Vagina (tissue), 2 donors: ENCODE results near the gene ADNP2. TPM values are rescaled to one million over a fixed set of nuclear protein-coding genes. Genes with fewer than 3 reads are reported as not detected.
A peak's percentile ranks its signal among the peaks of the same experiment; 100 is the strongest.

Source experiments
- DNase-seq, 2 donors: peaks; one replicate each; pipeline ENCODE4 v3.0.0-alpha.2; 2017; ENCODE audit errors: extremely low spot score in 2 of 2
- H3K27ac ChIP-seq: fragments of 200-600 bp; sonication (generic); one replicate; pipeline ENCODE4 v1.5.1; 2019
- H3K27me3 ChIP-seq: fragments of 200-600 bp; sonication (generic); one replicate; pipeline ENCODE4 v1.5.1; 2019
- H3K36me3 ChIP-seq, 2 donors: fragments of 200-600 bp; sonication (generic); one replicate each; pipeline ENCODE4 v1.5.1; 2017 to 2019
- H3K4me1 ChIP-seq: fragments of 200-600 bp; sonication (generic); one replicate; pipeline ENCODE4 v1.5.1; 2019
- H3K4me3 ChIP-seq, 2 donors: fragments of 200-600 bp; sonication (generic); 1 replicate in 1 of 2; 2 replicates in 1 of 2; pipeline ENCODE4 v1.5.1; 2016 to 2019
- H3K9me3 ChIP-seq: fragments of 200-600 bp; sonication (generic); one replicate; pipeline ENCODE4 v1.5.1; 2019
- POLR2A ChIP-seq, 2 donors: fragments of 450-650 bp; IDR thresholded peaks; one replicate each; pipeline ENCODE4 v1.6.1; 2017; ENCODE audit warnings: antibody characterized with exemption in 2 of 2, mild to moderate bottlenecking in 2 of 2, moderate library complexity in 2 of 2
- POLR2AphosphoS5 ChIP-seq, 2 donors: sonication (generic); formaldehyde crosslinking; IDR thresholded peaks; one replicate each; pipeline ENCODE4 v1.9.0; 2017; ENCODE audit warnings: antibody characterized with exemption in 2 of 2, mild to moderate bottlenecking in 2 of 2, low read depth in 1 of 2; ENCODE audit not compliant: insufficient read depth in 1 of 2
- intact Hi-C: fragments of 100-400 bp; cut with DNase I; formaldehyde crosslinking; loops from one replicate; pipeline ENCODE4 v1.15.1; 2023
- total RNA-seq: library from RNA; depleted of rRNA; stranded (reverse); fragments of >200 nt; gene quantifications from one replicate; pipeline ENCODE4 v1.2.3, GENCODE V29; 2016
- TF ChIP-seq, protein P1 (sequence below), 3 experiments: fragments of 450-650 bp in 2 of 3; fragments of 200-600 bp in 1 of 3; sonication (generic) in 1 of 3; IDR thresholded peaks; one replicate each; pipeline ENCODE4 v1.5.1; 2017 to 2019; ENCODE audit warnings: antibody characterized with exemption in 3 of 3, mild to moderate bottlenecking in 2 of 3, moderate library complexity in 2 of 3

ADNP2 gene
- total RNA-seq, 1 donor from 2014 or later, result 21.4 TPM

DNA sequence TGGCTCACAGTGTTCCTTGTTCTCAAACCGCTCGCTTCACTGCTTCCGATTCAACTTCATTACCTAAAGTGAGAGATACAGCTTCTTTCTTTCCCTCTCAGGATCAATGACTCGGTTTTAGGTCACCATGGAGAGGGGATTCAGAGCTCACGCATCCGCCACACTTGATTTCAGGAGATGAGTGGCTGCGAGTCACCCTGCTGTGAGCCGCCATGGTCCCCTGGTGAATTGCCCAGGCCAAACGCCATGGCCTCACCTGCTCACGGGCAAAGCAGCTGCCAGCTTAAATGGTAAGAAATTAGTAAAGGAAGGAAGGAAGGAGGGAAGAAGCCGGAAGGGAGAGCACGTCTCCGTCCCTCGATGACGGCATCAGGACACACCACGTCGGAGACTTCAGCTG, 60.5 kb downstream of the ADNP2 start:
- Histone ChIP-seq H3K27ac (no peak overlapping the region), H3K9me3 (no peaks in the 10 kb centered on the region), H3K36me3 (no peaks in the 10 kb centered on the region), H3K4me1 (peaks cover 11% of the 10 kb centered on the region), H3K4me3 (no peak overlapping the region), H3K27me3 (no peaks in the 10 kb centered on the region)
- intact Hi-C loops, result no loop called here
- no peak for TF ChIP-seq POLR2AphosphoS5 (IDR thresholded peaks at IDR 0.05; ENCODE audit: insufficient read depth in 1 of 2, low read depth in 1 of 2)
- TF ChIP-seq, protein P1, sequence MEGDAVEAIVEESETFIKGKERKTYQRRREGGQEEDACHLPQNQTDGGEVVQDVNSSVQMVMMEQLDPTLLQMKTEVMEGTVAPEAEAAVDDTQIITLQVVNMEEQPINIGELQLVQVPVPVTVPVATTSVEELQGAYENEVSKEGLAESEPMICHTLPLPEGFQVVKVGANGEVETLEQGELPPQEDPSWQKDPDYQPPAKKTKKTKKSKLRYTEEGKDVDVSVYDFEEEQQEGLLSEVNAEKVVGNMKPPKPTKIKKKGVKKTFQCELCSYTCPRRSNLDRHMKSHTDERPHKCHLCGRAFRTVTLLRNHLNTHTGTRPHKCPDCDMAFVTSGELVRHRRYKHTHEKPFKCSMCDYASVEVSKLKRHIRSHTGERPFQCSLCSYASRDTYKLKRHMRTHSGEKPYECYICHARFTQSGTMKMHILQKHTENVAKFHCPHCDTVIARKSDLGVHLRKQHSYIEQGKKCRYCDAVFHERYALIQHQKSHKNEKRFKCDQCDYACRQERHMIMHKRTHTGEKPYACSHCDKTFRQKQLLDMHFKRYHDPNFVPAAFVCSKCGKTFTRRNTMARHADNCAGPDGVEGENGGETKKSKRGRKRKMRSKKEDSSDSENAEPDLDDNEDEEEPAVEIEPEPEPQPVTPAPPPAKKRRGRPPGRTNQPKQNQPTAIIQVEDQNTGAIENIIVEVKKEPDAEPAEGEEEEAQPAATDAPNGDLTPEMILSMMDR (IDR thresholded peaks at IDR 0.05), result no peak
- no peak for TF ChIP-seq POLR2A (IDR thresholded peaks at IDR 0.05)
- DNase-seq, result no peak

GRCh38 chr18:80170395-80171053, 61.5 kb downstream of the ADNP2 start:
- Histone ChIP-seq H3K27ac (no peak overlapping the region), H3K9me3 (no peaks in the 10 kb centered on the region), H3K4me1 (peaks cover 17% of the 10 kb centered on the region), H3K36me3 (no peaks in the 10 kb centered on the region), H3K4me3 (no peak overlapping the region), H3K27me3 (no peaks in the 10 kb centered on the region)
- TF ChIP-seq POLR2AphosphoS5 (IDR thresholded peaks at IDR 0.05; ENCODE audit: insufficient read depth in 1 of 2, low read depth in 1 of 2) (no peak), POLR2A (IDR thresholded peaks at IDR 0.05) (no peak)
- TF ChIP-seq, protein P1 (IDR thresholded peaks at IDR 0.05), result no peak
- intact Hi-C loops, result no loop called here
- DNase-seq, result no peak

DNA sequence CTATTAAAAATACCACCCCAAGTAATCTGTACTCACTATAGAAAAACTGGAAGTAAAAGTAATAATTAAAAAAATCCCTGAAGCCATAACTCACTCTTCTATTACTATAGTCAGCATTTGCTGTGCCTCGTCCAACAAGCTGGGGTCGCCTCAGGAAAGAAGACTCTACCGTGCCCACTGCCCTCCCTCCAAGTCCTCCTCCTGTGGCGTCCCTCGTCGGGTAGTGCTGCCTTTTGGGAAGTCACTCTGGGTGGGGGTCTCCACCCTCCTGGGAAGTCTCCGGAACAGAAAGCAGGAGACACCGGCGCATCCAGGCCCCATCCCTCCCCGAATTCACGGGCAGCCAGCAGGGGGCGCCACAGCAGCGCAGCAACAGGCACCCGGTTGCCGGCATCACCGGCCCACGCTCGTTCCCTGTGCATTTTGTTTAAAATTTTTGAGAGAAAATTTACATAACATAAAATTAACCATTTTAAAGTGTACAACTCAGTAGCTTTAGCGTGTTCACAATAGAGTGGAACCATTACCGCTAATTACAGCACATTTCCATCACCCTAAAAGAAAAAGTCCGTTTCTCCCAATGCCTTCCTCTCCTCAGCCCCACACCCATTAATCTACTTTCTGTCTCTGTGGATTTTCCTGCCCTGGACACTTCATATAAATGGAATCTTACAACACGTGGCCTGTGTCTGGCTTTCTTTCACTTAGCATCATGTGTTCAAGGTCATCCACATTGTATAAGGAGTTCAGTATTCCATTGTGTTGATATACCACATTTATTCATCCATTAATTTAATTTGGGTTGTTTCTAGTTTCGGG, 62.2 kb downstream of the ADNP2 start:
- TF ChIP-seq, protein P1 (IDR thresholded peaks at IDR 0.05), result peak; percentile 56 to 74 (median 74)
- peak in 1 of 2 donors; percentile 40 for TF ChIP-seq POLR2AphosphoS5 (IDR thresholded peaks at IDR 0.05; ENCODE audit: insufficient read depth in 1 of 2, low read depth in 1 of 2)
- TF ChIP-seq POLR2A (IDR thresholded peaks at IDR 0.05), result no peak
- Histone ChIP-seq H3K4me1 (peaks cover 24% of the 10 kb centered on the region), H3K27ac (peak overlapping the region; percentile 7), H3K27me3 (no peaks in the 10 kb centered on the region), H3K36me3 (no peaks in the 10 kb centered on the region), H3K4me3 (peak overlapping the region; percentile 16 to 18), H3K9me3 (no peaks in the 10 kb centered on the region)
- intact Hi-C loops, result no loop called here
- DNase-seq, result no peak

- intact Hi-C loops, result no loop called here
- TF ChIP-seq, protein P1 (IDR thresholded peaks at IDR 0.05), result no peak
- TF ChIP-seq POLR2AphosphoS5 (IDR thresholded peaks at IDR 0.05; ENCODE audit: insufficient read depth in 1 of 2, low read depth in 1 of 2) (no peak), POLR2A (IDR thresholded peaks at IDR 0.05) (no peak)
- peaks cover 28% of the 10 kb centered on the region for H3K4me1 ChIP-seq
- no peaks in the 10 kb centered on the region for H3K9me3 ChIP-seq
- no peak for DNase-seq
- no peaks in the 10 kb centered on the region for H3K36me3 ChIP-seq
- H3K27ac ChIP-seq, result no peak overlapping the region
- H3K4me3 ChIP-seq, result no peak overlapping the region
- no peaks in the 10 kb centered on the region for H3K27me3 ChIP-seq
Observed at GRCh38 chr18:80172056-80172455, 63.0 kb downstream of the ADNP2 start.

GRCh38 chr18:80173060-80173459, 64.0 kb downstream of the ADNP2 start:
- H3K27me3 ChIP-seq, result no peaks in the 10 kb centered on the region
- intact Hi-C loops, result no loop called here
- TF ChIP-seq, protein P1 (IDR thresholded peaks at IDR 0.05), result no peak
- TF ChIP-seq POLR2A (IDR thresholded peaks at IDR 0.05) (no peak), POLR2AphosphoS5 (IDR thresholded peaks at IDR 0.05; ENCODE audit: insufficient read depth in 1 of 2, low read depth in 1 of 2) (no peak)
- H3K9me3 ChIP-seq, result no peaks in the 10 kb centered on the region
- H3K36me3 ChIP-seq, result no peaks in the 10 kb centered on the region
- no peak overlapping the region for H3K4me3 ChIP-seq
- H3K4me1 ChIP-seq, result peaks cover 36% of the 10 kb centered on the region
- DNase-seq, result no peak
- H3K27ac ChIP-seq, result no peak overlapping the region
